Hepatocyte (in vitro differentiated cells): Measurements from ENCODE around the gene LRRC26. TPM values are rescaled to one million over a fixed set of nuclear protein-coding genes. Genes with fewer than 3 reads are reported as not detected.
A peak's percentile ranks its signal among the peaks of the same experiment; 100 is the strongest.

Source experiments
- DNase-seq: peaks from one replicate; pipeline ENCODE4 v3.0.0-alpha.2; 2016; ENCODE audit warnings: low spot score
- H2AFZ ChIP-seq: fragments of 200-600 bp; sonication (generic); 2 replicates; pipeline ENCODE4 v1.6.0; 2016; ENCODE audit warnings: antibody characterized with exemption, mild to moderate bottlenecking
- H3K27ac ChIP-seq: fragments of 200-600 bp; sonication (generic); 2 replicates; pipeline ENCODE4 v1.5.1; 2016; ENCODE audit warnings: mild to moderate bottlenecking
- H3K27me3 ChIP-seq: fragments of 200-600 bp; sonication (generic); 2 replicates; pipeline ENCODE4 v1.6.1; 2016
- H3K36me3 ChIP-seq: fragments of 200-600 bp; sonication (generic); replicated peaks from 2 replicates; pipeline ENCODE4 v1.5.1; 2016; ENCODE audit warnings: low read depth; ENCODE audit not compliant: insufficient read depth
- H3K4me1 ChIP-seq: fragments of 200-600 bp; sonication (generic); 2 replicates; pipeline ENCODE4 v1.5.1; 2016; ENCODE audit warnings: mild to moderate bottlenecking, moderate library complexity; ENCODE audit not compliant: insufficient read depth
- H3K4me2 ChIP-seq: fragments of 200-600 bp; sonication (generic); 2 replicates; pipeline ENCODE4 v1.6.0; 2016
- H3K4me3 ChIP-seq: fragments of 200-600 bp; sonication (generic); 2 replicates; pipeline ENCODE4 v1.5.1; 2016; ENCODE audit warnings: mild to moderate bottlenecking
- H3K79me2 ChIP-seq: fragments of 200-600 bp; sonication (generic); 2 replicates; pipeline ENCODE4 v1.6.0; 2017; ENCODE audit warnings: mild to moderate bottlenecking
- H3K9me2 ChIP-seq: fragments of 200-600 bp; sonication (generic); replicated peaks from 2 replicates; pipeline ENCODE4 v1.6.0; 2017; ENCODE audit warnings: mild to moderate bottlenecking; ENCODE audit not compliant: insufficient read depth
- H3K9me3 ChIP-seq: fragments of 200-600 bp; sonication (generic); 2 replicates; pipeline ENCODE4 v1.5.1; 2016; ENCODE audit warnings: low read depth, mild to moderate bottlenecking
- H4K20me1 ChIP-seq: fragments of 200-600 bp; sonication (generic); 2 replicates; pipeline ENCODE4 v1.6.0; 2016; ENCODE audit warnings: mild to moderate bottlenecking; ENCODE audit not compliant: insufficient read depth, poor library complexity, severe bottlenecking
- EZH2 ChIP-seq: fragments of 200-600 bp; sonication (generic); IDR thresholded peaks from 2 replicates; pipeline ENCODE4 v1.6.1; 2016; ENCODE audit warnings: antibody characterized with exemption, mild to moderate bottlenecking, borderline replicate concordance
- EZH2phosphoT487 ChIP-seq: fragments of 200-600 bp; sonication (generic); IDR thresholded peaks from one replicate; pipeline ENCODE4 v1.6.1; 2018; ENCODE audit warnings: antibody characterized with exemption, mild to moderate bottlenecking, low read depth, moderate library complexity; ENCODE audit not compliant: unreplicated experiment, severe bottlenecking
- WGBS: methylation state at CpG from one replicate; pipeline ENCODE4 v1.1.6; 2016; ENCODE audit warnings: low lambda C conversion rate; ENCODE audit errors: missing lambda C conversion rate; 5-methylcytosine and 5-hydroxymethylcytosine counted together
- polyA plus RNA-seq: library from polyadenylated mRNA; unstranded; fragments of >200 nt; fragmentation: Nextera tagmentation; extraction: Ambion mirVana; gene quantifications from 2 replicates; pipeline ENCODE4 v1.2.1, GENCODE V29; 2016
- total RNA-seq: library from RNA; depleted of rRNA; stranded (reverse); fragments of >200 nt; gene quantifications from 2 replicates; pipeline ENCODE4 v1.2.3, GENCODE V29; 2014
- TF ChIP-seq, protein P1 (sequence below): fragments of 200-600 bp; sonication (generic); IDR thresholded peaks from 2 replicates; pipeline ENCODE4 v1.5.1; 2016; ENCODE audit warnings: antibody characterized with exemption, mild to moderate bottlenecking; ENCODE audit not compliant: poor library complexity

Gene LRRC26
- total and polyA plus RNA-seq, 2 experiments from 2014 or later: 0.73 to 2.6 TPM

DNA sequence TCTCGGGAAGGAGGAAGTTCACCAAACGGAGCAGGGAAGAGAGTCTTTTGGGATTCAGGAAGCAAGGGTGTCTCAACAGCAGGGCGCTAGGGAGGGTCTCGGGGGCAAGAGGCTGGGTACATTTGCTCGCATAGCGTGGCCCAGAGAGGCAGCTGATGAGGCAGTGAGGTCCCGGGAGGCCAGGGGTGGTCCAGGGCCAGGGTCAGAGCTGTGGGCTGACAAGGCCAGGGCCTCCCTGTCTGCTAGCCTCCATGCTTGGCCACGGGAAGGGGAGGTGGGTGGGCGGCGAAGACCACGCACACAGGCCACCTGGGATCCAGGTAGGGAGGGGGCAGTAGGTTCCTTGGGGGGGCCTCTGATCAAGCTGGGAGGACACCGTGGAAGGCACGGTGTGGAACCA, 41.7 kb upstream of the LRRC26 start:
- Histone ChIP-seq H3K27ac (no peak overlapping the region), H3K9me2 (no peaks in the 10 kb centered on the region), H3K4me3 (no peak overlapping the region), H3K9me3 (no peaks in the 10 kb centered on the region), H2AFZ (no peak overlapping the region), H3K27me3 (no peaks in the 10 kb centered on the region), H3K79me2 (peaks cover 7% of the 10 kb centered on the region), H3K4me1 (peaks cover 3% of the 10 kb centered on the region), H4K20me1 (no peaks in the 10 kb centered on the region), H3K4me2 (no peak overlapping the region), H3K36me3 (no peaks in the 10 kb centered on the region)
- TF ChIP-seq, protein P1, sequence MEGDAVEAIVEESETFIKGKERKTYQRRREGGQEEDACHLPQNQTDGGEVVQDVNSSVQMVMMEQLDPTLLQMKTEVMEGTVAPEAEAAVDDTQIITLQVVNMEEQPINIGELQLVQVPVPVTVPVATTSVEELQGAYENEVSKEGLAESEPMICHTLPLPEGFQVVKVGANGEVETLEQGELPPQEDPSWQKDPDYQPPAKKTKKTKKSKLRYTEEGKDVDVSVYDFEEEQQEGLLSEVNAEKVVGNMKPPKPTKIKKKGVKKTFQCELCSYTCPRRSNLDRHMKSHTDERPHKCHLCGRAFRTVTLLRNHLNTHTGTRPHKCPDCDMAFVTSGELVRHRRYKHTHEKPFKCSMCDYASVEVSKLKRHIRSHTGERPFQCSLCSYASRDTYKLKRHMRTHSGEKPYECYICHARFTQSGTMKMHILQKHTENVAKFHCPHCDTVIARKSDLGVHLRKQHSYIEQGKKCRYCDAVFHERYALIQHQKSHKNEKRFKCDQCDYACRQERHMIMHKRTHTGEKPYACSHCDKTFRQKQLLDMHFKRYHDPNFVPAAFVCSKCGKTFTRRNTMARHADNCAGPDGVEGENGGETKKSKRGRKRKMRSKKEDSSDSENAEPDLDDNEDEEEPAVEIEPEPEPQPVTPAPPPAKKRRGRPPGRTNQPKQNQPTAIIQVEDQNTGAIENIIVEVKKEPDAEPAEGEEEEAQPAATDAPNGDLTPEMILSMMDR: no peak
- no peak for TF ChIP-seq EZH2phosphoT487
- no peak for TF ChIP-seq EZH2
- WGBS: 93% methylated on average over 13 of the region's 13 CpGs
- no peak for DNase-seq

DNA sequence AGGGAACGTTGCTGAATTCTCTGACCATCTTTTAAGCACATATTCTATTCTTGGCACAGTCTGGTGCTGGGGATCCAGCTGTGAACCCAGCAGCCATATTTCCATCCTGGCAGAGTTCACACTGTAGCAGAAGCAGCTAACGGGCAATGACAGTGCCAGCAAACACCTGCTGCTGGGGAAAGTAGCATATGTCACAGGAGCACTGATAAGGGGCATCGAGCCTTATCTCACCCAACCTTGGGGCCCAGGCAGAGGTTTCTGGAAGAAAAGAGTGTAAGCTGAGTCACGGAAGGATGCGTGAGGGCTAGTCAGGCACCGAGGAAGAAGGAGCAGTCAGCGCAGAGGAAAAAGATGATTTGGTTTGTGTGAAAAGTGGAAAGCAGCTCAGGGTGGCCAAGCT, 36.8 kb upstream of the LRRC26 start:
- no peak for TF ChIP-seq EZH2phosphoT487
- TF ChIP-seq, protein P1: no peak
- no peak for TF ChIP-seq EZH2
- Histone ChIP-seq H2AFZ (no peak overlapping the region), H3K79me2 (peaks cover 51% of the 10 kb centered on the region), H3K9me3 (no peaks in the 10 kb centered on the region), H4K20me1 (no peaks in the 10 kb centered on the region), H3K27ac (no peak overlapping the region), H3K27me3 (no peaks in the 10 kb centered on the region), H3K36me3 (no peaks in the 10 kb centered on the region), H3K4me1 (peaks cover 23% of the 10 kb centered on the region), H3K9me2 (no peaks in the 10 kb centered on the region), H3K4me3 (no peak overlapping the region), H3K4me2 (peak overlapping the region; percentile 87)
- 87% methylated on average over 7 of the region's 7 CpGs for WGBS
- no peak for DNase-seq

DNA sequence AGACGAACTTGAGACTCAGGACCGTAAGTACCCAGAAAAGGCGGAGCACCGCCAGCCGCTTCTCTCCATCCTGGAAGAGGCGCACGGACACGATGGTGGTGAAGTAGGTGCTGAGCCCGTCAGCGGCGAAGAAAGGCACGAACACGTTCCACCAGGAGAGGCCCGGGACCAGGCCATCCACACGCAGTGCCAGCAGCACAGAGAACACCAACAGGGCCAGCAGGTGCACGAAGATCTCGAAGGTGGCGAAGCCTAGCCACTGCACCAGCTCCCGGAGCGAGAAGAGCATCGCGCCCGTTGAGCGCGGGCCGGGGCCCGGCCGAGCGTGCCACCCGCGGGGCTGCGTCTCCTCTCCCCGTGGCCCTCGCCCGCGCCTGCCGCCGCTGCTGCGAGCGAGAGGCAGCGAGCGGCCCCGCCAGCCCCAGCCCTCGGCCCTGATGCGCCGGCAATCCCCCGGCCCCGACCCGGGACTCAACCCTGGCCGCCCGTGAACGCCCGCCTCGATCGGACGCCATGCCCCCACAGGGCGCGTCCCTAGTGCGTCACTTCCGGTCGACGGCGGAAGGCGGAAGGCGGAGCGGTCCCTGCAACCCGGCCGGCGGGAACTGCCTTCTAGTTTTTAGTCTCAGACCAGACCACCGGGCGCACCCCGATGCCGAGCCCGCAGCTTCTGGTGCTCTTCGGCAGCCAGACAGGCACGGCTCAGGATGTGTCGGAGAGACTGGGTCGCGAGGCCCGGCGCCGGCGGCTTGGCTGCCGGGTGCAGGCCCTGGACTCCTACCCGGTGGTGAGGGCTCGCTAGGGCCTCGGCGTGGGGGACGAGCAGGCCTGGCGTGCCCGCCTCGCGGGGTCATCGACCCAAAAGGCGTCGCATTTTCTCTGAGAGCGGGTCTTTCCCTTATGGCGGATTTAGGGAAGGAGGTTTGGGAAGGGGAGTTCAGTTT, 35.5 kb upstream of the LRRC26 start, which contains the start of the genes NDOR1 and TMEM203:
Gene NDOR1 (plus strand): TSS at position 575 of the 944 bp plus-strand sequence. CDS start 78 bp downstream, at position 653.
Gene TMEM203 (minus strand): TSS at position 523 of the 944 bp plus-strand sequence. CDS start 234 bp downstream, at position 289.
- WGBS: 1% methylated on average over 89 of the region's 98 CpGs
- H3K27ac ChIP-seq: peak within 1 kb of the TSS; percentile 88
- no peaks in the 10 kb centered on the region for H3K27me3 ChIP-seq
- peak within 1 kb of the TSS; percentile 67 for H2AFZ ChIP-seq
- peak within 1 kb of the TSS; percentile 83 for H3K4me3 ChIP-seq
- H3K36me3 ChIP-seq: no peaks in the 10 kb centered on the region
- no peaks in the 10 kb centered on the region for H3K9me2 ChIP-seq
- peak; percentile 94 for DNase-seq
- H3K4me1 ChIP-seq: peaks cover 29% of the 10 kb centered on the region
- no peaks in the 10 kb centered on the region for H4K20me1 ChIP-seq
- no peaks in the 10 kb centered on the region for H3K9me3 ChIP-seq
- TF ChIP-seq EZH2: no peak
- no peak for TF ChIP-seq EZH2phosphoT487
- TF ChIP-seq, protein P1: no peak
- peaks cover 55% of the 10 kb centered on the region for H3K79me2 ChIP-seq
- H3K4me2 ChIP-seq: peak within 1 kb of the TSS; percentile 87
